DND-41 (cell line): ENCODE measurements around the gene TMEM138.

Source experiments
- ATAC-seq: fragments of 200-7000 bp; cut with Tn5 transposase; 3 replicates; pipeline ENCODE4 v1.9.1; 2021; ENCODE audit warnings: low read depth; ENCODE audit not compliant: insufficient read depth
- DNase-seq: peaks from one replicate; pipeline ENCODE4 v3.0.0-alpha.2; 2020
- H2AFZ ChIP-seq: 2 replicates; pipeline ENCODE4 v1.6.0; 2012; ENCODE audit warnings: low read depth, low read length
- H3K27ac ChIP-seq: 2 replicates; pipeline ENCODE4 v1.5.1; 2012; ENCODE audit warnings: low read length, inconsistent platforms
- H3K27me3 ChIP-seq: fragments of 200-600 bp; sonication (generic); 2 replicates; pipeline ENCODE4 v1.6.0; 2012; ENCODE audit warnings: low read length, mild to moderate bottlenecking, inconsistent platforms; ENCODE audit not compliant: insufficient read depth, poor library complexity
- H3K36me3 ChIP-seq: 2 replicates; pipeline ENCODE4 v1.5.1; 2012; ENCODE audit warnings: low read length, inconsistent platforms; ENCODE audit not compliant: insufficient read depth
- H3K4me1 ChIP-seq: 2 replicates; pipeline ENCODE4 v1.5.1; 2012; ENCODE audit warnings: mild to moderate bottlenecking, low read length; ENCODE audit not compliant: insufficient read depth
- H3K4me2 ChIP-seq: 2 replicates; pipeline ENCODE4 v1.6.0; 2012; ENCODE audit warnings: mild to moderate bottlenecking, moderate library complexity, low read length, inconsistent platforms; ENCODE audit not compliant: insufficient read depth
- H3K4me3 ChIP-seq, 2 experiments: fragments of 200-600 bp in 1 of 2; shearing (Covaris generic) in 1 of 2; 2 replicates each; pipeline ENCODE4 v1.5.1; 2012 to 2016; ENCODE audit warnings: inconsistent platforms in 2 of 2, low read length in 2 of 2, mild to moderate bottlenecking in 2 of 2, low read depth in 1 of 2, moderate library complexity in 1 of 2
- H3K79me2 ChIP-seq: 2 replicates; pipeline ENCODE4 v1.6.0; 2012; ENCODE audit warnings: low read length, inconsistent platforms; ENCODE audit not compliant: insufficient read depth
- H3K9ac ChIP-seq: 2 replicates; pipeline ENCODE4 v1.6.0; 2012; ENCODE audit warnings: low read depth, mild to moderate bottlenecking, inconsistent platforms, low read length, moderate library complexity
- H3K9me3 ChIP-seq: 2 replicates; pipeline ENCODE4 v1.5.1; 2012; ENCODE audit warnings: low read length, moderate library complexity, mild to moderate bottlenecking, inconsistent platforms; ENCODE audit not compliant: insufficient read depth, severe bottlenecking
- H4K20me1 ChIP-seq: 2 replicates; pipeline ENCODE4 v1.6.0; 2012; ENCODE audit warnings: low read length; ENCODE audit not compliant: insufficient read depth
- EZH2 ChIP-seq: IDR thresholded peaks from 3 replicates; pipeline ENCODE4 v1.6.1; 2012; ENCODE audit warnings: borderline replicate concordance, low read depth, mild to moderate bottlenecking, moderate library complexity, low read length, inconsistent platforms; ENCODE audit not compliant: severe bottlenecking
- TF ChIP-seq, protein P1 (sequence below): IDR thresholded peaks from 2 replicates; pipeline ENCODE4 v1.5.1; 2012; ENCODE audit warnings: borderline replicate concordance, low read length, moderate library complexity, mild to moderate bottlenecking; ENCODE audit not compliant: poor library complexity, severe bottlenecking; ENCODE audit errors: extremely low read depth

Gene TMEM138

DNA sequence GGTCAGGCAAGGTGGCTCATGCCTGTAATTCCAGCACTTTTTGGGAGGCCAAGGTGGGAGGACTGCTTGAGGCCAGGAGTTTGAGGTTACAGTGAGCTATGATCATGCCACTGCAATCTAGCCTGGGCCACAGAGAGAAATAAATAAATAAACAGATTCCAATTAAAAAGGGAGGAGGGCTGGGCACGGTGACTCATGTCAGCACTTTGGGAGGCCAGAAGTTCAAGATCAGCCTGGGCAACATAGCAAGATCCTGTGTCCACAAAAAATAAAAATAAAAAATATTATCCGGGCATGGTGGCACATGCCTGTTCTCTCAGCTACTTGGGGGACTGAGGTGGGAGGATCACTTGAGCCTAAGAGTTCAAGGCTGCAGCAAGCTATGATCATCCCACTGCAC is 8.0 kb upstream of the TMEM138 start:
- no peak overlapping the region for H3K4me2 ChIP-seq
- no peaks in the 10 kb centered on the region for H4K20me1 ChIP-seq
- H3K4me1 ChIP-seq = no peaks in the 10 kb centered on the region
- H3K36me3 ChIP-seq = peaks cover 51% of the 10 kb centered on the region
- H3K27me3 ChIP-seq = no peaks in the 10 kb centered on the region
- ATAC-seq = no peak
- no peak overlapping the region for H3K9ac ChIP-seq
- no peak overlapping the region for H3K4me3 ChIP-seq
- no peaks in the 10 kb centered on the region for H3K79me2 ChIP-seq
- no peaks in the 10 kb centered on the region for H3K9me3 ChIP-seq
- H2AFZ ChIP-seq = no peak overlapping the region
- DNase-seq = no peak
- H3K27ac ChIP-seq = no peak overlapping the region
- TF ChIP-seq EZH2 = no peak

DNA sequence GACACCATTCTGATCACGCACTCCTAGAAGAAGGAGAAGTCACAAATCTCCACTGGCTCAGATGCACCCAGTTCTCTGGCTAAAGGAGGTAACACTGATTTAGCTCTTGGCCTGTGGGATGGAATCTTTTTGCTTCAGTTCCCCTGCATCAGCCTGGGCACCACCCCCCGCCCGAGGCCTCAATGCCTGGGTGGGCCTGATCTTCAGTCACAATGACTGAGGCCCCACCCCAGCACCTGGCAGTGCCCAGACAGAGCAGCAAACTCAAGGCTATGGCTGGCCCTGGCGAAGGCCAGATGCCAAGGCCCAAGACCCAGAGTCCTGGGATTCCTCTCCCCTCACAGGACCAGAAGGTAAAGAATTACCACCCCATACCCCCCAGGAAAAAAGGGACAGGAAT is 5.5 kb upstream of the TMEM138 start:
- no peak overlapping the region for H3K9ac ChIP-seq
- ATAC-seq = no peak
- peaks cover 31% of the 10 kb centered on the region for H3K36me3 ChIP-seq
- no peak overlapping the region for H3K27ac ChIP-seq
- no peak overlapping the region for H3K4me3 ChIP-seq
- H3K4me2 ChIP-seq = no peak overlapping the region
- no peaks in the 10 kb centered on the region for H4K20me1 ChIP-seq
- H3K27me3 ChIP-seq = no peaks in the 10 kb centered on the region
- H2AFZ ChIP-seq = no peak overlapping the region
- H3K79me2 ChIP-seq = peaks cover 17% of the 10 kb centered on the region
- no peak for DNase-seq
- TF ChIP-seq EZH2 = no peak
- TF ChIP-seq, protein P1, sequence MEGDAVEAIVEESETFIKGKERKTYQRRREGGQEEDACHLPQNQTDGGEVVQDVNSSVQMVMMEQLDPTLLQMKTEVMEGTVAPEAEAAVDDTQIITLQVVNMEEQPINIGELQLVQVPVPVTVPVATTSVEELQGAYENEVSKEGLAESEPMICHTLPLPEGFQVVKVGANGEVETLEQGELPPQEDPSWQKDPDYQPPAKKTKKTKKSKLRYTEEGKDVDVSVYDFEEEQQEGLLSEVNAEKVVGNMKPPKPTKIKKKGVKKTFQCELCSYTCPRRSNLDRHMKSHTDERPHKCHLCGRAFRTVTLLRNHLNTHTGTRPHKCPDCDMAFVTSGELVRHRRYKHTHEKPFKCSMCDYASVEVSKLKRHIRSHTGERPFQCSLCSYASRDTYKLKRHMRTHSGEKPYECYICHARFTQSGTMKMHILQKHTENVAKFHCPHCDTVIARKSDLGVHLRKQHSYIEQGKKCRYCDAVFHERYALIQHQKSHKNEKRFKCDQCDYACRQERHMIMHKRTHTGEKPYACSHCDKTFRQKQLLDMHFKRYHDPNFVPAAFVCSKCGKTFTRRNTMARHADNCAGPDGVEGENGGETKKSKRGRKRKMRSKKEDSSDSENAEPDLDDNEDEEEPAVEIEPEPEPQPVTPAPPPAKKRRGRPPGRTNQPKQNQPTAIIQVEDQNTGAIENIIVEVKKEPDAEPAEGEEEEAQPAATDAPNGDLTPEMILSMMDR = no peak
- H3K9me3 ChIP-seq = no peaks in the 10 kb centered on the region
- H3K4me1 ChIP-seq = peaks cover 22% of the 10 kb centered on the region

DNA sequence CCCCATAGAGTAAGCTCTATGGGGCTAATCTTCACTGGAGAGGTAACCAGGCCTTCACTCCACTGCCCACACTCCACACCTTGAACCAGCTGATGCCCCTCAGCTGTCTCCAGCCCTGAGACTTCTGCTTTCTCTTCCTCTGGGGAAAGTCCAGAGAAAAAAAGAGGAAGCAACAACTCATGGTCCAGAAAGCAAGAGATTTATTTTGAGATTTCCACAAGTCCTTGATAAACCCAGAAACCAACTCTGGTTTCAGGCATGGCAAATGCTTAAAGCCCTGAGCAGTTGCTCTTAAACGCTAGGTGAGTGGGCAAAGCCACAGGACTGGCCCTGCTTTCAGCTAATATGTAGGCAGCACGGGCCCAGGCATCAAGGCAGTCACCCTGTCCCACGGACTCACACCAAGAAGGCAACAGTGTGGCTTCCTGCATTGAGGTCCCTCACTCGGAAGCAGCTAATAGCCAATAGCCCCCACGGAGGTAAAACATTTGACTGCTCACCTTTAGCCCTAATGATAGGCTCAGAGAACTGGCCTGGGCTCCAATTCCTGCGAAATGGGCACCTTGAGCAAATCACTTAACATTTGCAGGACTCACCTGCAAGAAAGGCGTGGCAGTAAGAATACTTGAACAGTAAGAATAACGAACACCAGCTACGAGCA is 4.8 kb upstream of the TMEM138 start:
- H3K27me3 ChIP-seq = no peaks in the 10 kb centered on the region
- H2AFZ ChIP-seq = no peak overlapping the region
- ATAC-seq (no peak), DNase-seq (no peak)
- no peak overlapping the region for H3K27ac ChIP-seq
- peaks cover 24% of the 10 kb centered on the region for H3K36me3 ChIP-seq
- no peaks in the 10 kb centered on the region for H4K20me1 ChIP-seq
- peaks cover 24% of the 10 kb centered on the region for H3K79me2 ChIP-seq
- H3K9ac ChIP-seq = no peak overlapping the region
- no peaks in the 10 kb centered on the region for H3K9me3 ChIP-seq
- no peak overlapping the region for H3K4me2 ChIP-seq
- peaks cover 22% of the 10 kb centered on the region for H3K4me1 ChIP-seq
- TF ChIP-seq, protein P1 = no peak
- TF ChIP-seq EZH2 = no peak
- no peak overlapping the region for H3K4me3 ChIP-seq

DNA sequence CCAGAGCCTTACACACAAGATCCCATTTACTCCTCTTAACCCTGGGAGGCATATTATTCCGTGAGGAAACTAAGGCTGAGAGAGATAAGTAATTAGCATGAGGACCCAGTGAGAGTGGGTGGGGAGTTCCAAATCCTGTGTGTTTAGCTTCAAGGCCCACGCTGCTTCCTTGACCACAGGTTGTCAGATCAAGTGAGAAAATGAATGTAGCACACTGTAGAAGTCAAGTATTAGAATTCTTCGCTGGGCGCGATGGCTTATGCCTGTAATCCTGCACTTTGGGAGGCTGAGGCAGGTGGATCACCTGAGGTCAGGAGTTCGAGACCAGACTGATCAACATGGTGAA is 4.3 kb upstream of the TMEM138 start:
- TF ChIP-seq, protein P1 = no peak
- TF ChIP-seq EZH2 = no peak
- Histone ChIP-seq H3K36me3 (peaks cover 19% of the 10 kb centered on the region), H3K9ac (no peak overlapping the region), H3K4me2 (no peak overlapping the region), H3K79me2 (peaks cover 29% of the 10 kb centered on the region), H3K27me3 (no peaks in the 10 kb centered on the region), H3K9me3 (no peaks in the 10 kb centered on the region), H3K4me1 (peaks cover 22% of the 10 kb centered on the region), H2AFZ (no peak overlapping the region), H3K27ac (no peak overlapping the region), H4K20me1 (no peaks in the 10 kb centered on the region), H3K4me3 (no peak overlapping the region)
- ATAC-seq = no peak
- no peak for DNase-seq
